Thyroid gland (tissue), 4 donors: ENCODE measurements around the gene CD8A.

Source experiments
- POLR2A ChIP-seq, 2 donors: fragments of 450-650 bp; IDR thresholded peaks; one replicate each; pipeline ENCODE4 v1.6.1; 2017; ENCODE audit warnings: antibody characterized with exemption in 2 of 2, mild to moderate bottlenecking in 2 of 2, moderate library complexity in 1 of 2
- TF ChIP-seq, protein P1 (sequence below), 6 experiments: fragments of 200-600 bp in 3 of 6; fragments of 450-650 bp in 3 of 6; sonication (generic) in 3 of 6; IDR thresholded peaks; one replicate each; pipeline ENCODE4 v1.5.1; 2016 to 2019; ENCODE audit warnings: antibody characterized with exemption in 6 of 6, mild to moderate bottlenecking in 2 of 6, inconsistent platforms in 1 of 6, moderate library complexity in 1 of 6

DNA sequence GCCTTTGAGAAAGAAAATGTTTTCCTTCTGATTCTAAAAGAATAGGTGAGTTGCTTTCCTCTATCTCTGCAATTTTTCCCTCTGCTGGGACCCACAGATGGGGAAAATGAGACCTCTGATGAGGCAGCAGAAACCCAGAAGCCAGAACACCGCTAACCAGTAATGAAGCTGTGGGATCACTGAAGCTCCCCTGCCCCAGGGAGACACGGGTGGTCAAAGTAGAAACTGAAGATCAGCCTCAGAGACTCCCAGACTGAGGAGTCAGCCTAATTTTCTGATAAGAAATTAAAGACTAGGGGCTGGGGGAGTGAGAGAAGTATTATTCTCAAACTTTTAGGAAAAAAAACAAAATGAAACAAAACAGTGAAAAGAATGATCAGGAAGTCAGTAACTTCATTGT lies 40.8 kb upstream of the CD8A start:
- TF ChIP-seq, protein P1, sequence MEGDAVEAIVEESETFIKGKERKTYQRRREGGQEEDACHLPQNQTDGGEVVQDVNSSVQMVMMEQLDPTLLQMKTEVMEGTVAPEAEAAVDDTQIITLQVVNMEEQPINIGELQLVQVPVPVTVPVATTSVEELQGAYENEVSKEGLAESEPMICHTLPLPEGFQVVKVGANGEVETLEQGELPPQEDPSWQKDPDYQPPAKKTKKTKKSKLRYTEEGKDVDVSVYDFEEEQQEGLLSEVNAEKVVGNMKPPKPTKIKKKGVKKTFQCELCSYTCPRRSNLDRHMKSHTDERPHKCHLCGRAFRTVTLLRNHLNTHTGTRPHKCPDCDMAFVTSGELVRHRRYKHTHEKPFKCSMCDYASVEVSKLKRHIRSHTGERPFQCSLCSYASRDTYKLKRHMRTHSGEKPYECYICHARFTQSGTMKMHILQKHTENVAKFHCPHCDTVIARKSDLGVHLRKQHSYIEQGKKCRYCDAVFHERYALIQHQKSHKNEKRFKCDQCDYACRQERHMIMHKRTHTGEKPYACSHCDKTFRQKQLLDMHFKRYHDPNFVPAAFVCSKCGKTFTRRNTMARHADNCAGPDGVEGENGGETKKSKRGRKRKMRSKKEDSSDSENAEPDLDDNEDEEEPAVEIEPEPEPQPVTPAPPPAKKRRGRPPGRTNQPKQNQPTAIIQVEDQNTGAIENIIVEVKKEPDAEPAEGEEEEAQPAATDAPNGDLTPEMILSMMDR (IDR thresholded peaks at IDR 0.05), result no peak
- TF ChIP-seq POLR2A (IDR thresholded peaks at IDR 0.05), result no peak
